HG03064 (cell line): ENCODE measurements around the gene PREB.

Experiments used
- ATAC-seq: cut with Tn5 transposase; IDR thresholded peaks from one replicate; pipeline ENCODE4 v1.9.1; 2021; ENCODE audit warnings: low read depth; ENCODE audit not compliant: unreplicated experiment

PREB gene

DNA sequence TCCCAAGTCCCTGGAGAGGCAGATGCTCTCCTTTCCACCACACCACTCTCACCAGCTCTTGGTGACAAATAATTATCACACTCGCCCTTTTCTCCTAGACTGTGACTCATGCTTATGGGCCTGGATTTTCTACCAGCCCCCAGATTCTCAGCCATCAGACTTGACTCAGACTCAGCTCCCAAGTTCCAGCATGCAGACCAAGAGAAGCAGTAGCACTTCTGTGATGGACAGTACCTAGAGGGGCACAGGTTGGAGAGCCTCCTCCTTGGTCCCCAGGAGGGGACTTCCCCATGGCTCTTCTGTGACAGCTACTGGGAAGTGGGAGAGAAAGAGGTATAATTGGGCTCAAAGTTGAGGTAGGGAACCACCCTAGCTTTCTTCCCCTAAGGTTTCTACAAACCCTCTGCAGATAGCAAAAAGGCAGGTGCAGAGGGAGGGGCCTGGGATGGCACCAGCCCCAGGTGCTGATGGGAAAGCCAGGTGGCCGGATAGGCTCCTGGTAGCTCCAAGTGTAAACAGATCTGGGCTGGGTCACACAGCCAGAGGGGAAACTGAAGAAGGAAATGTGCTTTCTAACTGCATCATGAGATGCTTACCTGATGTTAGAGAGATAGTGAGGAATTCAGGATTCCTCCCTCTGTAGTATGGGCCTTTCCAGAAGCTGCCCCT, 18.5 kb upstream of the PREB start:
- ATAC-seq, result no peak

DNA sequence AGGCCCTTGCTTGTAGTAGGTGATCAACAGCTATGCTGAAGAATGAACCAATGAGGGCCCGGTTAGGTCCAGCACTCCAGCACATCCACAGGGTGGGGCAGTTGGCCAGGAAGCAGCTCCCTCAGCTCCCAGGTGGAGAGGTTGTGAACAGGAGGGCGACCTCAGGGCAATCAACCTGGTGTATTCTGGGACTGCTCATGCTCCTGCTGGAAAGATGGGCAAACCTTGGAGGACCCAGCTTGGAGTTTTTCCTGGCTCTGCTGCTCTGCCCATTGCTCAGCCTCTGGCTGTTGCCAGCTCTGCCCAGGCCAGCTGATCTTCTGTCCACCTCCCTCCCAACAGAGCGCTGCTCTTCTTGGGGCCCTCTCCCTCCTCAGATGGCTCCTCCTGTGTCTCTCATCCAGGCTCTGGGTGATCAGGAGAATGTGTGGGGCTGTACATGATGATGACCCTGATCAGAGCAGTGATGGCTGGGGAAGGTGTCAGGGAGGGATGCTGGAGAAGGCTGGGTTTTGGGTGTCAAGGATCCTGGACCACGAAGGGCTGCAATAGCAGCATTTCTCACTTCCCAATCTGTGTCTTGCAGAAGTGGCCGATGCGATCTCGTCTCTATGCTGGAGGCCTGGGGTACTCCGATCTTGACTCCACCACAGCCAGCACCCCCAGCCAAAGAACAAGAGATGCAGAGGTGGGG, 17.8 kb upstream of the PREB start:
- no peak for ATAC-seq

DNA sequence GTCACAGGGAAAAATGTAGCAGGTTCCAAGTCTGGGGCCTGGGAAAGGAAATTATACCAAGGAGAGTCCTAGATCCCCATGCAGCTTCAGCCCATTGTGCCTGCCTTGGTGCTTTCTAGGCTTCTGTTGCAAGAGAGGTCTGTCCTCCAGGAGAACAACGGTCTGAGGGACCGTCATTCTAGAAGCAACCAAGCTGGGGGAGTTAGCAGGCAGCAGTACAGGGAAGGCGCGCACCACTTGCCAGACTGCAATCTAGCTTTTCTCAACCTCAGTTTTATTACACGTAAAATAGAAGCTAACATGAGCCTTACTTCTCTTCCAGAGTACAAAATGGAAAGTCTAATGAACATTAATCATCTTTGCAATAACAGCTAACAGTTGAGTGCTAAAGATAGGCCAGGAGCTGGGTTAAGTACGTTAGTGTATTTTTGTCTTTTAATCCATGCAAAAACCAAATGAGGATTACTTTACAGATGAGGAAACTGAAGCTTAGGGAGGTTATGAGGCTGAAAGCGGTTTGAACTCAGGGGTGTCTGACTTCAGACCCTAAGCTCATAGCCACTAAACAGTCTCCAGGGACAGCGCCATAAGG, 16.3 kb upstream of the PREB start:
- no peak for ATAC-seq

DNA sequence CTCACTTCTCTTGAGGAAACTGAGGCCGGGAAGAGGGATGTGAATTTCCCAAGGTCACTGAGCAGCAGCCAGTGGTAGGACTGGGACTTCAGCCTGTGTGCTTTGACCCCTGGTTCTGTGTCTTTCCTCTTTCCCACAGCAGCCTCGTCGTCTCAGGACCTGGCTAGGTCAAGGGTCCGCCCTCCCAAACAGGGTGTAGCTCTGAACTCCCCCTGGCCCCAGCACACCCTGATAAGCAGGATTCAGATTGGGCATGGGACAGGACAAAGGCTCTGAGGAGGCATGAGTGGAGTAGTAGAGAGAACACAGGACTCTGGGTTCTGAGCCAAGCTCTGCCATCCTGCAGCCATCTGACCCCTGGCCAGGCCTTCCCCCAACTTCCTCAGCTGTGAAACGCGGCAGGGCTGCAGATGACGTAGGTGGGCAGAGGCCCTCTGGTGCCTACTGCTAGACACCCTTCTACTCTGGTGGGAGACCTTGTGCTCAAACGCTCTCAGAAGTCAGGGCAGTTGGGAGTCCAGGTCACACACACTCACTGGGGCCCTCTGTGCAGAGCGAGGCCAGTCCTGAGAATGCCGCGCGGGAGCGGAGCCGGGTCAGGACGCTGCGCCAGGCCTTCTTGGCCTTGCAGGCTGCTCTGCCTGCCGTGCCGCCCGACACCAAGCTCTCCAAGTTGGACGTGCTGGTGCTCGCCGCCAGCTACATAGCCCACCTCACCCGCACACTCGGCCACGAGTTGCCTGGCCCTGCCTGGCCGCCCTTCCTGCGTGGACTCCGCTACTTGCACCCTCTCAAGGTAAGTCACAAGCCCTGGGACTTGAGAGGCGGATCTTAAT, 15.4 kb upstream of the PREB start:
- no peak for ATAC-seq

DNA sequence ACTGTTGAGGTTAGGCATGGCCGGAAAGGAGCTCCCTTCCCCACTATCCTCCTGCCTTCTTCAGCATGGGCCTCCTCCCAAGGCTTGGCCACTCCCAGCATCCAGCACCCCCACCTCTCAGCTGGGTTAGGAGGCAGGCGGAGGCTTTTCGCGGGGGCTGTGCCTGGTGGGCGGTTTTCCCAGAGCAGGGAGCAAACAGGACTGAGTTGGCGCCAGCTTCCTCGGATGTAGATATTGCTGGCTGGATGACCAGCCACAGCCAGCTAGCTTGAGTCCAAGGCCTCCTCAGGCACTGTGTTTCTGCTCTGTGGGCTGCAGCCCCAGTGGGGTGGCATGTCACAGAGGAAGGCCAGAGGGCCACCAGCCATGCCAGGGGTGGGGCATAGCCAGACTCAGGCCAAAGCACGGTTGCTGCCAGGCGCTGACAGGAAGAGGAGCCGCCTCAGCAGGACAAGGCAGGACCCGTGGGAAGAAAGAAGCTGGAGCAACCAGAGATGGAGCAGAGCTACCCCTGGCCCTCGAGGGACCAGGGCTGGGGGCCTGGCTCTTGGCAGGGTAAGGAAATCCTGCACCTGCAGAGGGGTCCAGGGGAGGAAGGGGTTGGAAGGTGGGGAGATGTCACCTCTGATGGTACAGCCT, 14.5 kb upstream of the PREB start, which contains the start of gene TCF23:
Gene TCF23, plus strand, starts transcription at position 204 of the 639 bp plus-strand sequence. Its CDS starts 130 bp downstream, at position 334.
- ATAC-seq, result no peak

DNA sequence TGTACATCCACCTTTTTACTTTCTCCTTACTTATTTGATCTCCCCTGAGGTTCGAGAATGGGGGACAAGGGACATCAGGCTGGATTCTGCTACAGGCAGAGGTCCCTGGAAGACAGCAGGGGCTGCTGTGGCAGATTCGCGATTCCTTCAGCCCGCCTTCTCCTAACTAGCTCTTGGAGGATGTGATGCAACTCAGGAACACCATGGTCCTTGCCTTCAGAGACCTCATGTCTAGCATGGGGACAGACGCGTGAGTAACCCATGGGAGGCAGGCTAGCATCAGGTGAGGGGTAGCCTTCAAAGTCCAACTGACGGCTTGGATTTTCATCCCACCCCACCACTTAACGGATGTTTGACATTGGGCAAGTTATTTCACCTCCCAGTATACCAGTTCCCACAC, 13.5 kb upstream of the PREB start:
- no peak for ATAC-seq

DNA sequence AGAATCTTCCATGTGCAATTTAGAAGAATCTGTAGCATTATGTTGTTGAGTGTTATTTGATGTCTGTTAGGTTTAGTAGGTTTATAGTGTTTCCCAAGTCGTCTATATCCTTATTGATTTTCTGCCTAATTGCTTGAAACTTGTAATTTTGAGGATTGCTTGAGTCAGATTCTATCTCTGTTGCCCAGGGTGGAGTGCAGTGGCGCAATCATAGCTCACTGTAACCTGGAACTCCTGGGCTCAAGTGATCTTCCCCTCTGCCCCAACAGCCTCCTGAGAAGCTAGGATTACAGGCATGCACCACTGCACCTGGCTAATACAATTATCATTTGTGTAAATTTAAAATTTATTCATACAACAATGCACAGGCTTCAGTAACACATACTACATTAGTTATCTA, 11.2 kb upstream of the PREB start:
- no peak for ATAC-seq

DNA sequence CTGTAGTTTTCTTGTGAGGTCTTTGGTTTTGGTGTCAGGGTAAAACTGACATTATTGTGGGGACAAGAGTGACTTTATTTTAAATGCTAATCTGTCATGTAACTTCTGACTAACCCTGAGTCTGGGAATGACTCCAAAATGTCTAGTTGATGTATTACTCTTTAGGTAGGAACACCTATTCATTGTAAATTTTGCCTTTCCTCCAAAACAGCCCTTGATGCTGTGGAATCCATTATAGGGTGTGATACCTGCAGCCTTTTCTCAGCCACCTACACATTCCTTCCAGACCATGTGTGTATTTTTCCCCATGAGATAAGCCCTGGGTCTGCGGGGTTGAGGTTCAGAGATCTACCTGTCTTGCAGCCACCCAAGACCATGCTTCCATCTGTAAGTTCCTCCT, 8.8 kb upstream of the PREB start:
- ATAC-seq, result no peak

DNA sequence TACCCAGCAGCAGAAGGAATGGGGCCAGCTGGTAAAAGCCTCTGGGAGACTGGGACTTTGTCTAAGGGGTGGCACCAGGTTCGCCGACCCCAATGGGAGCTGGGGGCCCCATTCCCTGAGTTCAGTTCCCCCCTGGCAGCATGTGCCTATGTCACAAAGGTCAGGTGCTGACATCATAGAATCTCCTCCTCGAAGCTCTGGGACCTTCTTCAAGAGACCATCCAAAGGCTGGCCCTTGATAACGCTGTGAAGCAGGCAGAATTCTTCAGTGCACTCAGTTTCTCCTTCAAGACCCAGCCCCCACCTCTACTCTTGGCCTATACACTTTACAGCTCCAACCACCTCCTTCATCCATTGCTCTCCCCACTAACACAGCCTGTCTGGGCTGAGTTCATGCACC, 4.9 kb upstream of the PREB start, which contains the start of gene PRR30:
Gene PRR30, minus strand, starts transcription at position 101 of the 400 bp plus-strand sequence. CDS start 1,081 bp downstream, outside the sequence.
- no peak for ATAC-seq

DNA sequence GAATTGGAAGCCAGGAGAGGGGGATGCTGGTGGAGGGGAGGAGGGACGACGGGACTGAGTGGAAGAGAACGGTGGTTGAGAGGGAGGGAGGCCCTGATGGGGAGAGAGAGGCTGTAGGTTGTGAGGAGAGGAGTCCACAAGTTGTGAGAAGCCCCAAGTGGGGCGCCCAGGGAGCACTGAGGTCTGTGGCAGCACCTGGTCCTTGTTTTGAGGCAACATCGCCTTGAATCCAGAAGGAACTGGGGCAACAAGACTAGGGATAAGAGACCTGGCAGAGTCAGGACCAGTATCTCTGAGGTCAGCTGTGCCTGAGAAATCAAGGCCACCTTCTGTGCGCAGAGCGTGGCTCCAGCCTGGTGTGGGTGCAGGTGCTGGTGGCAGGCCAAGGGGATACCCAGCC, 3.7 kb upstream of the PREB start:
- no peak for ATAC-seq

DNA sequence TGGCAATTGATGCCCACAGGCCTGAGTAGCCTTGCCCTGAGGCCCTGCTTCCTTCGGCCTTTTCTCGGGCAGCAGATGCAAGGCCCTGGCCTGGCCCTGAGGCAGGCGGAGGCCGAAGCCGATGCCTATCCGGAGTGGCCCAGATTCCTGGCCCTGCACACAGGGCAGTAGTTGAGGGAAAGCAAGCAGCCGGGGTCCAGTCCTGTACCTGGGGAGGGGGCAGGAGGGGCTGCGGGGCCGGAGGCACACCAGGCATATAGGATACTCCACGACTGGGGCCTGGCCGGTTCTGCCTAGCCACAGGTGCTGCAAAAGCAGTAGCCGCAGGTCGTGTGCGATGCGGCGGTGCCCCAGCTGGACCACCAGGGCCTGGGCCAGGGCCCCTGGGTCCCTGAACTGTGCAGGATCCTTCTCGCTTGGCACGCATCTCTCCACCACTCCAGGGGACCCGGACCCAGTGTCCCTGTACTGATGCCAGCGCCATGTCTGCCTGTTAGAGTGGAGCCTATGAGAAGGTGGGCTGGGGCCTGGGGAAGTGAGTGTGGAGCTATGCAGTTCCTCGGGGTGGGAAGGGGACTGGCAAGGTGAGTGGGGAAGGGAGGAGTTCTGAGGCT, 3.0 kb upstream of the PREB start:
- ATAC-seq, result no peak

DNA sequence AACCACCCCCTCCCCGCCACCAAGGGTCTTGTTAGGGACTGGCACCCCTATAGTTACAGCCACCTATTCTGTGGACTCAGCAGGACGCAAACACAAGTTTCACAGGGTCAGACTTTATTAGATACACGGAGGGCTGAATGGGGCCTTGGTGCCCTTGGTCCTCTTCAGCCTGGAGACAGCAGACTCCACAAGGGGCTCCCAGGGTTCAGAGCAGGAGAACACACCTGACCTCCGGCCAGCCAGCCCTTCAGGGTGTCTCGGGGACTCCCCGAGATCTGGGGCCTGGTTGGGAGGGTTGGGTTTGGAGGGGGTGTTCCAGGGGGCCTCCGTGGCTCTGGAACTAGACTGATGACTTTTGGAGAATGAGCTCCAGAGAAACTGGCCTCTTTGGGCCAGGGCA, 2.3 kb upstream of the PREB start:
- no peak for ATAC-seq

DNA sequence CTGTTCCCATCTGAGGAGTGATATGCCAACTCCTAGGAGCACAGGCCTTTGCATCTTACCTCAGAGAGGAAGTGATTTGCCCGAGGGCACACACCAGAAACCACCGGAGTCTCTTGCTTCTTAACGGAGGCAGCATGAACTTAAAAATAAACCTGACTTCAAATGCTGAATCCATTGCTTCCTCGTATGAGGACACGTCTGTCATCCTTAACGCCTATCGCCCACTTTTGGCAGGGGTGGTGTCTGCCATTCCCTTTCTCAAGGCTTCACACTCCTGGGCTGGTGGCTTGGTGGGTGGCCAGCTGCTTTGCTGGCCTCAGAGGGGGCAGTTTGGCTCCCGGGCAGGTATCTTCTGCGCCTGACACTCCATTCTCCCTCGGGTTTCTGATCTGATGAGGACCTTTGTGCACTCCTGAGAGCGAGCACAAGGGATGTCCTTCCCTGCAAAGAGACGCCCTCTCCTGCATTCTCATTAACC, 1.1 kb upstream of the PREB start:
- ATAC-seq, result no peak

DNA sequence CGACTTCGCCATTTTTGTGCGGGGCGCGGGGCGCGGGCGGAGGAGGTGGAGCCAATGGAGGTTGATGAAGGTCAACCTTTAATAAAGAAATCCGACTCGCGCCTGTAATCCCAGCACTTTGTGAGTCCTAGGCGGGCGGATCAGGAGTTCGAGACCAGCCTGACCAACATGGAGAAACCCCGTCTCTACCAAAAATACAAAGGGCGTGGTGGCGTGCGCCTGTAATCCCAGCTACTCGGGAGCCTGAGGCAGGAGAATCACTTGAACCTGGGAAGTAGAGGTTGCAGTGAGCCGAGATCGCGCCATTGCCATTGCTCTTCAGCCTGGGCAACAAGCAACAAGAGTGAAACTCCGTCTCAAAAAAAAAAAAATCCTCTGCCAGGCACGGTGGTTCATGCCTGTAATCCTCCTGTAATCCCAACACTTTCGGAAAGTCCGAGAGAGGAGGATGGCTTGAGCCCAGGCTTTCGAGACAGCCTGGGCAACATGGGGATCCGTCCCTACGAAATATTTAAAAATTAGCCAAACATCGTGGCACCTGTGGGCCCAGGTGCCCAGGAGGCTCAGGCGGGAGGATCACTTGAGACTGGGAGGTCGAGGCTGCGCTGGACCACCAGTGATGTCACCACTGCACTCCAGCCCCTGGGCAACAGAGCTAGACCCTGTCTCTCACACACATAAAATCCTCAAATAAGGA, 493 bp upstream of the PREB start:
- ATAC-seq, result no peak

DNA sequence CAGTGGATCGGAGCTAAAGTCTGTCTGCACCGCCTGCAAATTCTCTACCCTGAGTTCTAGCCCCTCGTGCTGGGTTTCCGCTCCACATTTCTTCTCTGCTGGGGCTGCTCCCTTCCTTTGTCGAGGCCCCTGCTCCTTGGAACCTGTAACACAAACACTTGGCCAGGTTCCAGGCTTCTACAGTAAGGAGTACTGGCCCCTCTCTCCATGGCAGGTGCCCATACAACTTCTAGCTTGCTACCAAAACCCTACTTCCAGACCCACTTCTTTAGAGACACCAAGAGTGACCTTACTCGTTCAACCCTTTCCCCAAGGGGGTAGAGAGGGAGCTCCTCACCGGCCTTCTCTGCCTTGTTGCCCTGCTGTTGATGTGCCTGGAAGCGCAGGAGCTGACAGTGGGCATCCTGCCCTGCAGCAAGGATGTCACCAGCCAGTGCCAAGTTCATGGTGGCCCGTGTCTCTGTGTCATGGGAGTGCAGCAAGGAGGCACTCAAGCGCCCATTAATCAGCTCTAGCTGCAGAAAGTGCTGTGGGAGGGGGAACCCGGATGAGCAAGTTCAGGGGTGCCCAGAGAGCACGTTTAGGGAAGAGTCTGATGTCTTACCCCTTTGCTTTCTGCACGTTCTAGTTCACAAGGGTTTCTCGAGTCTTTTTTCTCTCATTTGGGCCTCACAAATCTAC, 1.1 kb downstream of the PREB start:
- ATAC-seq, result no peak

DNA sequence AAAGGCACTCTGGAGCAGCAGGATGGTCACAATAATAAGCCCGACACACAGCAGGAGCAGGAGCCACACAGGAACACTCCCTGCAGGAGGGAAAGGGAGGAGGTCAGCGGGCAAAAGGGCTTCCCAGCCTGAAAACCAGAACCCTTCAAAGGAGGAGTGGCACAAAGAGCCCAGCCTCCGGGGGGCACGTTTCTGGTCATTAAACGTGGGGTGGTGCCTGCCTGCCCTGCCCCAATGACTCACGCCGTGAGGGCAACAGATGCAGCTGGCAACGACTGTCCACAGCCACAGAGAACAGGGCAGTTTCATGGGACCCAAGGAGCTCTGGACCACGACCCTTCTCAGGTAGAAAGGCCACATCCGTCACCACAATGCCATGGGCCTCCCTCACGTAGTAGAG, 3.0 kb downstream of the PREB start:
- no peak for ATAC-seq

DNA sequence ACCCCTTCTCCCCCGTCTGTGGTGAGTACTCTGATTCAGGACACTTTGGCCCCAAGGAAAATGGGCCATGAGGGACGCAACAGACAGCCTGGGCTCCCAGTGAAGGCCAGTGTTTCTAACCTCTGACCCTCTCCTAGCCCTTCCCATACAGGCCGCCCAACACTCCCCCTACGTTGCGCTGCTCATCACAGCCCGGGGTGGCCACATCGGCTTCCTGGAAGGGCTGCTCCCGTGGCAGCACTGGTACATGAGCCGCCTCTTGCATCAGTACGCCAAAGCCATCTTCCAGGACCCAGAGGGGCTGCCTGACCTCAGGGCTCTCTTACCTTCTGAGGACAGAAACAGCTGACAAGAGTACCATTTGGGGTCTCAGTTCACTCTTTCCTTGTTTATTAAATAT, 4.0 kb downstream of the PREB start:
- no peak for ATAC-seq

DNA sequence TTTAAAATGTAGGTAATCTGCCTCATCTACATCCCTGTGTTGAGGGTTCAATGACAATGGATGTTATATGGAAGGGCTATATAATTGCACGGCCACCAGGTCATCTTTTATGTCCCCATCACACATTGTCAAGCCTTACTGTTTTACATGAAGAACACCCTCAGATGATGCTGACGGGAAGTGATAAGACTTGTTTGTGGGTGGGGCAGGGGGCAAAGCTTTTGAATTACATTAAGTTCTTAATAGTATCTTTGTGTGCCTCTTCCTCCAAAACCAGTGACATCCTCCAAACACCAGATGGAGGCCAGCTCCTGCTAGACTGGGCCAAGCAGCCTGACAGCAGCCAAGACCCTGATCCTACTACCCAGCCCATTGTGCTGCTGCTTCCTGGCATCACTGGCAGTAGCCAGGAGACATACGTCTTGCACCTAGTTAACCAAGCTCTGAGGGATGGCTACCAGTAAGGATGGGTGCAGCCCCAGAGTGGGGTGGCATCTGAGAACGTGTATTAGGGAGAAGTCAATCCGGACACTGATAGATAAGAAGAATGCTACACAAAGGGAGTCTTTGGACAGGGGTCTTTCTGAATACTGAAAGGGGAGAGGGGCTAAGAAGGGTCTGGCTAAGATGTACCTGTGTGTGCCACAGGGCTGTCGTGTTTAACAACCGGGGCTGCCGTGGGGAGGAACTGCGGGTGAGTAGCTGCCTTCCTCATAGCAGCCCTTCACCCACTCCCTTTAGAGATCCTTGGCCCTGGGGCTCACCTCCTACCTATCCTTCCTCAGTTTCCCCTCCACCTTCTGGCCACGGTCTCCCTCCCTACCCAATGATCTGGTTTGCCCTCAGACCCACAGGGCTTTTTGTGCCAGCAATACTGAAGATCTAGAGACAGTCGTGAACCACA, 5.5 kb downstream of the PREB start:
- no peak for ATAC-seq
